SW480 (cell line): ENCODE data around the gene WNT4.

Experiments used
- DNase-seq: peaks from one replicate; pipeline ENCODE4 v3.0.0-alpha.2; 2016; ENCODE audit warnings: low spot score

The WNT4 gene

GRCh38 chr1:22163564-22163963 lies 20.7 kb upstream of the WNT4 start:
- peak; percentile 22 for DNase-seq

- peak; percentile 58 for DNase-seq
Observed at GRCh38 chr1:22163137-22163536, 20.2 kb upstream of the WNT4 start.

GRCh38 chr1:22159891-22160290 lies 17.0 kb upstream of the WNT4 start:
- no peak for DNase-seq

GRCh38 chr1:22158654-22159053 lies 15.8 kb upstream of the WNT4 start:
- DNase-seq, result no peak

GRCh38 chr1:22157359-22157966 lies 14.6 kb upstream of the WNT4 start:
- DNase-seq, result no peak

GRCh38 chr1:22155517-22155916 lies 12.6 kb upstream of the WNT4 start:
- DNase-seq, result no peak

GRCh38 chr1:22154626-22155025 lies 11.7 kb upstream of the WNT4 start:
- DNase-seq, result no peak

DNA sequence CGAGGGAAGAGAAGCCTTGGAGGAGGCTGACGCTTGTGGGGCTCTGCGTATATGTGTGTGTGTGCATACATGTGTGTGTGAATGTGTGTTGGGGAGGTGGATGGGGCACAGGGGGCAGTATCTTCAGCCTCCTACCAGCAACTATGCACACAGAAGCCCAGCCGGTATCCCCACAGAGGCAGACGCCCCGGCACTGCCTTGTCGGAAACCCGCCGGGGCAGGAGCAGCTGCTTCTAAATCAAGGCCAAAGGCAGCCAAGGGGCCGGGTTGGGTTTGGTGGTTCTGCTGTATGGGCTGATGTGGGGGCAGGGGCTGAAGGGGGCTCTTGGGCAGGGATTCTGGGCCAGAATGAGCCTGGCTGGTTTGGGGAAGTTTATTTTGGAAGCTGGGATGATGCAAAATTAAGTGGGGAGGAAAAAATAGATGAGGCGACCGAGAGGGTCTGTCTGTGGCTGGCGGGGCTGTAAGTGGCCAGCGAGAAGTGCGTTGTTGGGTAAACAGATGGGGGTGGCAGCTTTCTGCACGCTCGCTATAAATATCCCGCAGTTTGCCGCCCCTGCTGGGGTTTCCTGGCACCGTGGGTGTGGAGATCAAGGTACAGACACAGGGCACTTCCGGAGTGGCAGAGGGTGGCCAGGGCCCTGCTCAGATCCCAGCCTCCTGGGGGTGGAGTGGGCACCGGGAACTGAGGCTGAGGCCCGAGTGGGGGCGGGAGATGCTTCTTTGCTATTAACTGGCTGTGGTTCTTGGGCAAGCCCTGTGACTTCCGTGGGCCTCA lies 11.0 kb upstream of the WNT4 start:
- no peak for DNase-seq

- no peak for DNase-seq
Observed at GRCh38 chr1:22150923-22151322, 8.0 kb upstream of the WNT4 start.

DNA sequence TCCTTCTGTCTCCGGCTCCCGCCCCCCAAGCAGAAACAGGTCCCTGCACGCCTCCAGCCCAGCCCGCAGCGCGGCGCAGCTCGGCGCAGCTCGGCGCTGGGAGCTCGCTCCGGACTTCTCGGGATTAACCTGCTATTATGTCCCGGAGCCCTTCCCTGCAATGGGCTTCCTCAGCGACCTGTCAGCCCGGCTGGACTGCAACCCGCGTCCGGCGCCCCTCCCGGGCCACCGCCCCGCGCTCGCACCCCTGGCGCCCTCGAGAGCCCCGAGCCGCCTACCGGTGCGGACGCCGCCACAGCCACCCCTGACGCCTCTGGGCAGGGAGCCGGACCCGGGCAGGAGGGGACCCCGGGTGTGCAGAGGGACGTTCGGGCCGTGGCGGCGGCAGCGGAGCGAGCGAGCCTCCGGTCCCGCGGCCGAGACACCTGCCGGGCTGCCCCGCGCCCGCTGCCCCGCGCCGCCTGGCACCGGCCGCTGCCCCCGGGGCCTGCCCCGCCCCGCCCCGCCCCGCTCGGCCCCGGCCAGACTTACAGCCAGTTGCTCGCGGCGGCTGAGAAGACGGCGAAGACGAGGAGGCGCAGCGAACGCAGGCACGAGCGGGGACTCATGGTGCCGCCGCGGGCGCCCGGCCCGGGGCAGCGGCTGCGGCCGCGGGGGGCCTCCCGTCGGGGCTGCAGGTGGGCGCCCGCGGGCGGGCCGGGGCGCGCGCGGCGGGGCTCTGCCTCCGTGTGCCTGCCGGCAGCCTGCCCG lies 407 bp downstream of the WNT4 start:
- DNase-seq, result peak; percentile 31

DNA sequence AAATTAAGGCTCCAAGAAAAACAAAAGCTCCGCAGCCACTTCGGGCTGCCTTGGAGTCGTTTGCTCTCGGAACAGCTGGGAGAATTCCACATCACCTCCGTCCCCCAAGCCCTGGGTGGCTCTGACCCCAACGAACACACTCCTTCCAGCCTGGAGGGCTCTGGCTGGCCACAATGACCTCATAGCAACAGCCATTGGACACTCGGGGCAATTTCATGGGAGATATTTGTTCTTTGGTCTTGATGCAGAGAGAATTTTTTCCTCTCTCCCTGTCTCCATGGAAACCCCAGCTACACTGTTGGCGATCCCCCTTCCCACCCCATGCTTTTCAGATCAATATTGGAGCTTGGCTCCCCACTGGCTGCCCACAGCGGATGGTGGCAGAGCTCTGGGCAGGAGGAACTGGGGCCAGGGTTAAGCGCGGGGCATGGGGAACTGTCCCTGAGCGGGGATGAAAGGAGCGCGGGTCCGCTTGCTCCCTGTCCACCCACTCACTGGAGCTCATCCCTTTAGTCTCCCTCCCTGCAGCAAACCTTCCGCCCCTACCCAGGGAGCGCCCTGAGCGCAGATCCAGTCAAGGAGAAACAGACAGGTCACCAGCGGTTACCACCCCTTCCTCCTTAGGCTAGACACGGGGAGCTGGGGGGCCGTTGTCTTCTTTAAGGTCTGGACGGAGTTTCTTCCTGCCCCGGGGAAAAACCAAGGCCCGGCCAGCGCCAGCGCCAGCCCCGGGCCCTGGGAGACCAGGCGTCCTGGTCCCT lies 1.2 kb downstream of the WNT4 start:
- no peak for DNase-seq

DNA sequence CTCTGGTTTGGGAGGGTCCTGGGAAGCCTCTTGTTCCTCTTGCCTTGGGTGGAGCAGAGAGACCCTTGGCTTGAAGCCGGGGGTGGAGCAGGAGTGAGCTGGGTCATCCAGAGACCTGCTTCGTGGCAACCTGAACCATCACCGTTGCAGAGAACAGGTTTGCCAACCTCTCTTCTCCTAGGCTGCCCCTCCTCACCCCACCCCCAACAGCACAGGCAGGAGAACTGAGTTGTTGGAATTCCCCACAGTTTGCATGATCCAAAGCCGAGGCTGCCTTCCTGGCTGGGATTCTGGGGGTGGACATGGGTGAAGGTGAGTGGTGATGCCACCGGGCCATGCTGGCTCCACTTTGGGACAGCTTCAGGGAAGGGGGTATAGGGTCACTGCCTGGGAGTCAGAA lies 2.2 kb downstream of the WNT4 start:
- DNase-seq, result no peak

- no peak for DNase-seq
Observed at GRCh38 chr1:22139817-22140216, 3.1 kb downstream of the WNT4 start.

DNA sequence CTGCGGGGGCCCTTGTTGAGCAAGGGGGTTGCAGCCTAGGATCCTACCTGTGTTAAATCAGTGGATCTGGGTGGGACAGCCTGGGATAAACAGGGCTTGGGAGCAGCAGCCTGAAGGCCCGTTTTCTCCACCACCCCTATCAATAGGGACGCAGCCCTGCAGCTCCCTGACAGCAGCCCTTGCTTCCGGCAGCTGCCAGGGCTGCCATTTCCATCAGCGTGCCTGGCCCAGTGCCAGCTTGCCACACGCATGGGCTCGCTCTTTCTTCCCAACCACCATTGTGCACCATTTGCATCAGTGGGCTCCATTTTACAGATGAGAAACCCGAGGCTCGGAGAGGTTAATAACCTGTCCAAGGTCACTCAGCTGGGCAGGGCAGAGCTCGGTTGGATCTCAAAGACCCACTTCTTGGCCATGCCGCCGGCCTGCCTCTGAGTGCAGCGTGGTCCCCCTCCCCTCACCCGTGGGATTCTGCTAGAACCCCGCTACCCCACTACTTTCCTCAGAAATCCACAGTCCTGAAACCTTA lies 3.8 kb downstream of the WNT4 start:
- no peak for DNase-seq

DNA sequence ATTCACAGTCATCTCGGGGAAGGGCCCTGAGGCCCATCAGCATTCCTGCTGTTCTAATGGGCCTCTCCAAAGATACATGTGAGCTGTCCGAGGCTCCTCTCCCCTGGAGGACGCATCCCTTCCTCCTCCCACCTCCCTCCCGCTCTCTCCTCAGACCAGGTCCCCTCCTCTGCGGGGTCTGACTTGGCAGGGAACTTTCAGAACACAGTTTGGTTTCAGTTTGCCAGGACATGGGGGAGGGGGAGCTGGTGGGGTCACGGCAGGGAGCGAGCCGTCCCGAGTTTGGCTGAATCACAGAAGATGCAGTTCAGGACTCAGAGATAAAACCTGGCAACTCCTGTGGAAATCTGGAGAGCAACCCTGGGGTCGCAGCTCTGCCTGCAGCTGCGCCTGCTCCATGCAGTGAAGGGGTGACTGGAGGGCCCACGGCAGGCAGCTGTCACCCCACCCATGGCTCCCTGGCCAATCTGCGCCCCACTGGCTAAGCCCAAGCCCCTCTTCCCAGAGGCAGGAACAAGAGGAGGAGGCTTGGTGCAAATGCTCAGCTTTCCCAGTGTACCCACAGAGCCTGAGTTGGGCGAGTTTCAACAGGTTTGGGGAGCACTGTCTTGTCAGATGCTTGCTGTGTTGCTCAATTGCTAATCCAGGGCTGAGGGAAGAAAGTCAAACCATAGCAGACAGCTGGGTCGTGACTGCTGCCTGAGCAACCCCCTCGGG lies 5.7 kb downstream of the WNT4 start:
- DNase-seq, result no peak

DNA sequence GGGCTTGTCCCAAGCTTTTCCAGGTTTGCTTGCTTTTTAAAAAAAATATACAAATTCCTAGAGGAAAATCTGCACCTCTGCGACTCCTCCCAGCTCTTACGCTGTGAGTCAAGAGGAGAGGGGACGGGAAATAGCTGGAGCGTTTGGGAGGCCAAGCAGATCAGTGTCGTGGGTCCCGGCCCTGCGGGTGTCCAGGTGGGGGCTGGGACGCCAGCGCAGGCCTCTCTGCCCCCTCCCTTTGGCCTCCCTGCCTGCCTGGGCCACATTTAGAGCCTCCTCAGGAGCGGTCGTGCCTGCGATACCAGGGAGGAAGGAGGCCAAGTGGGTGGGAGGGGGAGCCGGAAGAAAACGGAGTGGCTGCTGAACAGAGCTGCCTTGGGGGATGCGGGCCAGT lies 9.0 kb downstream of the WNT4 start:
- DNase-seq, result no peak

GRCh38 chr1:22133247-22133930 lies 9.5 kb downstream of the WNT4 start:
- no peak for DNase-seq

DNA sequence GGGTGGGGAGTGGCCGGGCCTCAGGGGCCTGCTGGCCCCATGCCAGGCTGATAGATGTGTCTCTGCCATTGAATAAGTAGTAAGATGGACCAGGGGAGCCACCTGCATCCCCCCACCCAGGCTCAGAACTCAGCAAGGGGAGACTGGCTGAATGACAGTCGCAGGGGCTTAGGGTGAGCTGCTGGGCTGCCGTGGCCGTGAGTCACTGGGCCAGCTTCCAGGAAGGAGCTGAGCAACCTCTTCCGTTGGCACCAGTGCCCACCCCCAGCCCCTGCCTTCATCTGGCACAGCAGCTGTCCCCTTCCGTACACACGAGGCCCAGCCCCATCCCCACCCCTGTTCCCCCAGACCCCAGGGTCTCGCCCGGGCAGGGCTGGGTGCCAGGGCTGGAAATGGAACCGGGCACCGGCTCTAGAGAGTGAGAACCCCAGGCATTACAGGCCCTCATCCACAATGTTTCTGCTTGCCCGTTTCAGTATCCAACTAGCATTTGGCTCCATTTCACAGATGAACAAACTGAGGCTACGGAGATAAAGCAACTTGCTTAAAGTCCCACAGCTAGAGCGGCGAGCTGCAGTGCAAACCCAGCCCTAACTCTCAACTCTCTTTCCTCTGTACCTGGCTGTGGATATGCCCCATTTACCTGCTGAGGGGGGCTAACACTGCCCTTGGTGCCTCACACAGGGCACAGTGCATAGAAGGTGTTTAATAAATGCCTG lies 10.2 kb downstream of the WNT4 start:
- DNase-seq, result no peak

GRCh38 chr1:22131875-22132486 lies 10.9 kb downstream of the WNT4 start:
- peak; percentile 24 for DNase-seq

DNA sequence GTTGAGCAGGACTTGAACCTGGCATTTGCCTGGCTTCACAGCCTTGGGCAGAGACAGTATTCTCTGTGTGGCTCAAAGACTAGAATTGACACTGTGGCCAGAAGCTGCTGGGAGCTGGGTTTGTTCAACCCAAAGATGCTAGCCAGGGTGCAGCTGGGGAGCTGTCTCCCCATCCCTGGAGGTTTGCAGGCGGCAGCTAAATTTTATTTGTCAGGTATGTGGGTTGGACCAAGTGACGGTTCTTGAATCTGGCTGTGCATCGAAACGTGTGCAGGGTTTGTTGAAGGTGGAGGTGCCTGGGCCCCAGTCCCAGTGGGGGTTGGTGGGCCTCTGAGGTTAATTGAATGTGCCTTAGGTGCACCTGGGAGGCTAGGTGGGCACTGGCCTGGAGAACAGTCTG lies 11.8 kb downstream of the WNT4 start:
- no peak for DNase-seq
